Dermis microvascular lymphatic vessel endothelial cell (primary cell): ENCODE results near the gene GRB7. TPM values are rescaled to one million over a fixed set of nuclear protein-coding genes. Genes with fewer than 3 reads are reported as not detected.

Source experiments
- total RNA-seq: library from RNA; depleted of rRNA; stranded (reverse); fragments of >200 nt; gene quantifications from 2 replicates; pipeline ENCODE4 v1.2.1, GENCODE V29; 2014

GRB7 gene
- total RNA-seq, 1 donor from 2014 or later, result not detected

Other genes with a start within 250 kb of the GRB7 start
- gene NEUROD2, start 130.0 kb upstream of the GRB7 start, total RNA-seq, result not detected in 2 replicates
- gene PPP1R1B, start 111.0 kb upstream of the GRB7 start, total RNA-seq, result not detected in 2 replicates
- 32.7 and 61.3 TPM in 2 replicates for gene STARD3, start 100.8 kb upstream of the GRB7 start, total RNA-seq
- gene TCAP, start 72.6 kb upstream of the GRB7 start, total RNA-seq, result 0.26 and 0.51 TPM in 2 replicates
- gene PNMT, start 69.5 kb upstream of the GRB7 start, total RNA-seq, result 1.2 and 1.4 TPM in 2 replicates
- 3.9 and 7.5 TPM in 2 replicates for gene PGAP3, start 49.9 kb upstream of the GRB7 start, total RNA-seq
- gene ERBB2, start 37.9 kb upstream of the GRB7 start, total RNA-seq, result 1.1 and 1.5 TPM in 2 replicates
- 16.0 and 18.1 TPM in 2 replicates for gene MIEN1, start 7.4 kb upstream of the GRB7 start, total RNA-seq
- not detected in 2 replicates for gene IKZF3, start 126.4 kb downstream of the GRB7 start, total RNA-seq
- gene ZPBP2, start 130.3 kb downstream of the GRB7 start, total RNA-seq, result not detected in 2 replicates
- 1.5 and 1.9 TPM in 2 replicates for gene GSDMB, start 180.7 kb downstream of the GRB7 start, total RNA-seq
- gene ORMDL3, start 189.7 kb downstream of the GRB7 start, total RNA-seq, result 30.3 and 36.9 TPM in 2 replicates
- not detected in 2 replicates for gene LRRC3C, start 189.8 kb downstream of the GRB7 start, total RNA-seq
- not detected in 2 replicates for gene GSDMA, start 225.1 kb downstream of the GRB7 start, total RNA-seq
- 95.8 and 100 TPM in 2 replicates for gene PSMD3, start 242.9 kb downstream of the GRB7 start, total RNA-seq